ENCODE results near the gene WAPL.
A peak's percentile ranks its signal among the peaks of the same experiment; 100 is the strongest.
"Not testable (repeated sequence)": the region's sequence is repeated elsewhere in the genome, so short reads cannot be mapped to it uniquely, and the experiment has no call there.

Gene WAPL

DNA sequence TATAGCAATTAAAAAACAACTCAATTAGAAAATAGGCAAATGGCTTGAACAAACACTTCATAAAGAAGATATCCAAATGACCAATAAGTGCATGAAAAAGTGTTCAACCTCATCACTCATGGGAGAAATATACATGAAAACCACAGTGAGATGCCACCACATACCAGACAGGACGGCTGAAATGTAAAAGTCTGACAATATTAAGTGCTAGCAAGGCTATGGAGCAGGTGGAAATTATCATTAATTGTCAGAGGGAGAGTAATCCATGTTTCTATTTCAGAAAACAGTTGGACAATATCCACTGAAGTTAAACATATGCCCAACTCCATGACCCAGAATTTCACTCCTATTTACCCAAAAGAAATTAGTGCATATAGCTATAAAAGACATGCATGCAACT lies 112.4 kb downstream of the WAPL start:
- DNase-seq = no peak

DNA sequence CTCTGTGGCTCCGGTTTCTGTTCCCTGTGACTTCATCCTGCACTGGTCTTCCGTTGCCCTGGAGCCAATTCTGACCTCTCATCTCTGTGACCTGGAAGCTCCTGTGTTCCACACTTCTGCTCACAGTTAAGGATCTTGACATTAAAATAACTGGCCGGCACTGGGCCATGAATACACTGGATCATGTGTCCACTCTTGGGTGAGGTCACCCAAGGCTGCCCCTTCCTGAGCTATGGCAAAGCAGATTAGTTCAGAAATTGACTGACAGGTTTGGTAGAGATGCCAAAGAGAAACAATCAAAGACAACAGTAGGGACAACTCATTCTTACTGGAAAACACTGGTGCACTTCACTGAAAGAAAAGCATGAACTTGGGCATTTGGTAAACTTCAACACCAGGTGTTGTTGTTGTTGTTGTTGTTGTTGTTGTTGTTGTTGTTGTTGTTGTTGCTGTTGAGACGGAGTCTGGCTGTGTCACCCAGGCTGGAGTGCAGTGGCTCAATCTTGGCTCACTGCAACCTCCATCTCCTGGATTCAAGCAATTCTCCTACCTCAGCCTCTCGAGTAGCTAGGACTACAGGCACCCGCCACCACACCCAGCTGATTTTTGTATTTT lies 118.3 kb downstream of the WAPL start:
- no peak for DNase-seq

DNA sequence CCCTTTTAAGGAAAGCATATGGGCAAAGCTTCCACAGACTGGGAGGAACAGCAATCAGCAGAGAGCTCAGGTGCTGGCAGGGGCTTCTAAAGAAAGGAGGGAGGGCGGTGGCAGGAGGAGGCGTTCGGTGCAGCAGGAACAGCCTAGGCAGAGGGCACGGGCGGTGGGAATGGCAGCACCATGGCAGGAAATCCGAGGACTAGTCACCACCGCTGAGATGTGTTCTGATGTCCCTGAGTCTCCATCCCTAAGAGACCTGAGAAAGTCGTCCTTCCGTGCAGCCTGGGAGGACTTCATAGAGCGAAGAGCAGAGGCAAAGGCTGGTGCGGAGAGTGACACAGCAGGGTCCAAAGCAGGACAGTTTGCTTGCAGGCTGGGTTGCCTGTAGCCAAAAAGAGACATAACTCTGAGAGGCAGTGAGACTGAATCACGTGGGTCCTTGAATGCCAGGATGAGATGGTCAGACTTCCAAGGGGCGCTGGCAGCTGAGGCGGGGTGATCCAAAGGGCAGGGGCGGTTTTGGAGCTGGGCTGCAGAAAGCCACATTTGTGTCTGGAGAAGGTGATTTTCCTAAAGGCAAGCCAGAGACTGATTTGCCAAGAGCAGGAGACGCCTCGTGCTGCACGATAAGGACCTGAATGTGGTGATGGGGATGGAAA lies 119.2 kb downstream of the WAPL start:
- DNase-seq = peak; percentile 16

DNA sequence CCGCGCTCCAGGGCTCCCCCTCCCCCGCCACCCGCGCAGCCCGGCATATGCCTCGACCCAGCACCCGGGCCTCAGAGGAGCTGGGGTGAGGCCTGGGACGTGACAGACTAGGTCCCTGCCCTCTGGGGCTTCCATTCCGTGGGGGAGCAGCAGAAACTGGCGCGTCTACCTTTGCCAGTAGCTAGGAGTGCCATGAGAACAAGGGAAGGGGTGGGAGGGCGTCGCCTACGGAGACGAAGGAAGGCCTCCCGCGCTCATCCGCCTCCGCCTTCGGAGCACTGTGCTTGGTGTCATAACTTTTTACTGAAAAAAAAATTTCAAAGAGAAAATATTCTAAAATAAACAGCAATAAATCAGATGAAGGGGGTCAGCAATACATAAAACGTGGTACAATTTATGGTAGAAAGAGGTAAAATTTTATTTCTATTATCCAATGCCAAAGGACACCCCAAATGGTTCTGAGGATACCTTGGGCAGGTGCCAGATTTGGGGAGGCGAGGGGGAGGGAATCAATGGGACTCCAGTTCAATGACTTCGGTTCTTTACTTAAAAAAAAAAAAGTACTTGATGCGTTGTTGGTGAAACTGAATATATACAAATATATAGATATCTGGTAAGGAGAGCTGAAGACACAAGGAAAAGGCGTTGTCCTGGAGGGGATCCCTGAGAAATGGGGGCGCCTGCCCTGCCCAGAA lies 119.9 kb downstream of the WAPL start:
- DNase-seq = peak; percentile 34

DNA sequence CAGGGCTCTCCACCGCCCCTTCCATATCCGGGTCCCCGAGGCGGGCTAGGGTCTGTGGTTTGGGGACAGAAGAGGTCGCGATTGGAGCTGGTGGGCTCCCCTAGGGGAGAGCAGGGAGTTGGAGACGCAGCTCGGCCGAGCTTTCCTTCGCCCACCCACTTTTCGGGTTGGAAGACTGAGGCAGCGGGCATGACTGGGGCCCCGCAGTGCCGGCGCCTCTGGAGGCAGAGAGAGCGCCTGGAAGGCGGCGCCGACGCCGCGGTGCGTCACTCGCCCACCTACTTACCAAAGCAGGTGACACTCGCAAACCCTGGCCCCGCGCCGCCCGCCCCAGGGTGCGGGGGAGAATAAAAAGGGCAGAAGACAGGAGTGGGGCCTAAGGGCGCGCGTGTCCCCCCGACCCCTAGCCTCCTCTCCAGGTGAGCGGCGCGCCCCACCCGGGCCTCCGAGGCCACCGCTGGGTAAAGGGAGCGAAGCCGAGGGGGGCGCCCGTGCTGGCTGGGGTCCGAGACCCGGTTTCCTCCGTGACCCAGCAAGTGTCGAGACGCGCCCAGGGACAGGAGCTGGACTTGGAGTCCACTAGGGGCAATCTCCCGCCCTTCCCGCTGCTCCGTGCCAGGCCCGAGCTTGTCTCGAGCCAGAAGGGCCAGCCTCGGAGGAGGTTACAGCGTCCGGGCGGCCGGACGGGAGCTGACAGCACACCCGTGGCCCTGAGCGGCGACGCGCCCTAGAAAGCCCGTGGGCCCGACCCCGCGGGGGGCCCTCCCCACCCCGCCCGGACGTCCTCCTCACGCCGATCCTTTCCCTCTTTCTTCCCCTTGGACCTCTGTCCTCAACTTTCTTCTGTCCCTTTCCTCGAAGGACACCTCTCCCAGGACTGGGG lies 120.6 kb downstream of the WAPL start:
- DNase-seq = peak; percentile 41

DNA sequence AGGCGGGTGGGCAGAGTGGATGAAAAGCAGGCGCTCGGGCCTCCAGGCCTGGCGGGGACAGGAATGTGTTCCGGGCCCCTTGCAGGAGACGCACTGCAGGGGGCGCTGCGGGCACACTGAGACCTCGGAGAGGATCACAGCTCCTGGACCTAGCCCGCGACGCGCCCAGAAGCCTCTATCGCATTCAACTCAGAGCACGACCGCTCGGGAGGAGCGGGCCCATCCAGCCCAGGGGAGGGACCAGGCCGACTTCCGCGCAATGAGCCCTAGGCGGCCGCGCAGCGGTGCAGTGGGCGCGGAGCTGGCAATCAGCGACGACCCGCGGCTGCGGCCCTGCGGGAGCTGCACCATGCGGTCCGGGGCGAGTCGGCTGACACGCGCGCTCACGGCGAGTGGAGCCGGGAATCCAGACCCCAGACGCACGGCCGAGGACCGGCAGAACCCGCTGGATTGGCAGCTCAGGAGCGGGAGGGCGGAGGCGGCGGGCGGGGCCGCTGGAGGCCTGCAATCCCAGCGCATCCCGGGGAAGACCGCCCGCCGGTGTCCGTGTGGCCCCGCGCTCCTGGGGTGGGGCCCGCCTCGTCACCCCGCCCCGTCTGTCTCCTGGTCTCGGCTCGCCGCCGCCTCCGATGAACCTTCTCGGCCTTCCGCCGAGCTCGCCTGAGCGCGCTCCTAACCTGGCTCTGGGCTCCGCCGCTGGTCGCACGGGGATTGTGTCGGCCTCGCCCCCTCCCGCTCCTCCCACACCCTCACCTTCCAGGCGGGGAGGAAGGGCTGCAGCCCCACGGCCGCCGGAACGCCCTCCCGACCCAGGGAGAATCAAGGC lies 121.5 kb downstream of the WAPL start:
- peak; percentile 83 for DNase-seq

DNA sequence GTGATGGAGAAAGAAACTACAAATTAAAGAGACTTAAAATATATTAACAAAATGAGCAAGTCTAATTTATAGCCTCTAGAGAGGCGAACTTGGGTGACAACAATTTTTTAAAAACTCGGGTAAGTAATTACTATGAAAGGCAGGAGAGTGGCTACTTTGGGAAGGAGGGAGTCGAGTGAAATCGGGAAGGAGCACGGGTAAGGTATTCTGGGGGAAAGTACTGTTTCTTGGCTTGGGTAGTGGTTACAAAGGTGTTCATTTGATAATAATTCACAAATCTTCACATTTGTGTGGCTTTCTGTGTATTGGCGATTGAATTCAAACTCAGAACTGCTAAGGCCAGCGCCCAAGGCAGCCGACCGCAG lies 122.1 kb downstream of the WAPL start:
- DNase-seq = peak; percentile 48

DNA sequence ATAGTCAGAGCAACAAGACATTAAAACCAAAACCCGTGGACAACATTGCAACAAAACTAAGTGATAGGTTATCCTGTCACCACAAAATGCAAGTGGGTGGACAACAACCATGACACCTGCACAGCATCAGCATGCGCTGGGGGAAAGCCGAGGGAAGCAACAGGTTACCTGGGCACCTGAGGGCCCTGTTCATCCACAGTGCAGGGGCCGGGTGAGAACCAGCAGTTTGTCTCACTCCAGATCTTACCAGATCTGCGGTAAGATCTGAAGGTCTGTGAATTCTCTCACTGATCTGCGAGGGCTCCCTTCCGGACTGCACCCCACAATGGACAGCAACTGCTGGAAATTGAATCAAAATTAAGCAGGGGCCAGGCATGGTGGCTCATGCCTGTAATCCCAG lies 124.5 kb downstream of the WAPL start:
- no peak for DNase-seq

DNA sequence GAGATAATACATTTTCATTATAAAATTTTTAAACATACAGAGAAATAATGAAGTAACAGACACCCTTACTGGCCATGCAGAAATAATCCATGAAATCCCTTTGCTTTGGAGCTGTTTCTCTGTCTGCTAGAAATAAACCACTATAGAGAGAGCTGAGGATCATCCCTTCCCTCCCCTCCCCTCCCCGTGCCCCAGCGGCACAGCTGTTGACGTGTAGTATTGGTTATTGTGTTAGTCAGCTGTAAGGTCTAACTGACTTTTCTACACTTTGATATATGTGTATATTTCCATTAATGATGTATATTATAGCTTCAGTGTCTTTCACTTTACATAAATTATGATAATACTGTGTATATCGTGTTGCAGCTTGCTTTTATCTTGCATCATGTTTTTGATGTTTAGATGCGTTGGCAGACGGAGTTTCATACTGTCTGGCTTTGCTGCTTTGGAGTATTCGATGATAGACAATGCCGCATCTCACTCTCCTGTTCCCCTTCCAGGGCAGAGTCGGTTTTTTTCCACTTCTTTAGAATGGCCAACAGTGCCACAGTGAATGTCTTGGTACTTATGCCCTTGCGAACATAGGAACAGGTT lies 127.6 kb downstream of the WAPL start:
- peak; percentile 6 for DNase-seq

DNA sequence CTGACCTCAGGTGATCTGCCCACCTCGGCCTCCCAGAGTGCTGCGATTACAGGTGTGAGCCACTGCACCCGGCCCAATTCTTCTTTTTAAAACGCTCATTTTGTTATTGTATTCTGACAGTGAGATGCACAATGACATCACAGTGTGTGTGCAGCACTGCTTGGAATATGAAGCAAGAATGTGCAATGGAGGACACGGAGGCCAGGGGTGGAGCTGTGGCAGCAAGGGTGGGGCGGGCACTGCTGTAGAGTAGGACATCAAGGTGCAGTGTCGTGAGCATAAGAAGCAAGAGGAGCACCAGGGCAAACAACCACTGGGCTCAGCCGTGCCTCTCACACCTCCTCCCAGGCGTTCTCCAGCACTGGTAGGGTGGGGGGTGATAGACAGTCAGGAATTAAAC lies 128.2 kb downstream of the WAPL start:
- no peak for DNase-seq

DNA sequence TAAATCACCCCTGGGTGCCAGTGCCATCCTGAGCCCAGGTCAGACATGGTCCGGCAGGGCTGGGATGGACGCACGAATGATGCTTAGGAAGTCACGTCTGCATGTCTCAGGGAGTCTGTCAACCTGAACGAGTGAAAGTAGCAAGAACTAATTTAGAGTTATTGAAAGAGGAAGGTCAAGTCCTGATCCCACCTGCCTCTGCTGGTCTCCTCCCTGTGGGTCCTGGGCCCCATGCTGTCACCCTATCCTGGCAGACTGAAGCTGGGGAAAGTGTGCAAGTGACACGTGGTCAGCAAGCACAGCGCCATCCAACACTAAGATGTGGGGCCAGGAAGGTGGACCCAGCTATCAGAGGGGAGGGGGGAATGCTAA lies 128.9 kb downstream of the WAPL start:
- DNase-seq = no peak

DNA sequence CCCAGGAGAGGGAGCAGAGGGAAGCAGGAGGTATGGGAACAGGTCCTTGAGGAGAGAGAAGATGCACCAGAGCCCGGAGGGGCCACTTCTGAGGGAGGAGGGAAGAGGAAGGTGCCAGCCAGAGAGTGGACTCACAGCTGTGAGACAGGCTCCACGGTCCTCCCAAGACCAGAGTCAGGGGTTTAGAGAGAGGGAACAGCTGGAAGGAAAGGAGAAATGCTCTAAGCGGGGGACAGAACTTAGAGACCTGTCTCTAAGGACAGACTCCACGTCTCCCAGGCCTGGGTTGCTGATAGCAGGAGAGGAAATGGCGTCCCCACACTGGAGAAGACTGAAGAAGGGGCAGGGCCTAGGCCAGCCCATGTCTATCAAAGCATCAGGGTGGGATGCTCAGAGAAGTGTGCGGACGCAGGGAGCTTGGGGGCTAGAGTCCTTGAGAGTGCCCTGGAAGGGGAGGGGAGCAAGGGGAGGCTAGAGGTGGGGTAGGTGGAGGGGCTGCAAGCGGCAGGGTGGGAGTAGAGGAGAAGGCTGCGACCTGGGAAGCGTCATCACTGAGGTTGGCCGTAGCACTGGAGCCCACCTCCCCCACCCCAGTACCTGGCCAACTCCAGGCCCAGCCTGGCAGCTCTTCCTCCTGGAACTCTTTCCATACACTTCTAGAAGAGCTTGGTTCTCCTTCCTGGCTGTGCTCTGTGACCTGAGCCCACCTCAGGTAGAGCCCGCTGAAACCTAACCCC lies 129.4 kb downstream of the WAPL start:
- DNase-seq = no peak

DNA sequence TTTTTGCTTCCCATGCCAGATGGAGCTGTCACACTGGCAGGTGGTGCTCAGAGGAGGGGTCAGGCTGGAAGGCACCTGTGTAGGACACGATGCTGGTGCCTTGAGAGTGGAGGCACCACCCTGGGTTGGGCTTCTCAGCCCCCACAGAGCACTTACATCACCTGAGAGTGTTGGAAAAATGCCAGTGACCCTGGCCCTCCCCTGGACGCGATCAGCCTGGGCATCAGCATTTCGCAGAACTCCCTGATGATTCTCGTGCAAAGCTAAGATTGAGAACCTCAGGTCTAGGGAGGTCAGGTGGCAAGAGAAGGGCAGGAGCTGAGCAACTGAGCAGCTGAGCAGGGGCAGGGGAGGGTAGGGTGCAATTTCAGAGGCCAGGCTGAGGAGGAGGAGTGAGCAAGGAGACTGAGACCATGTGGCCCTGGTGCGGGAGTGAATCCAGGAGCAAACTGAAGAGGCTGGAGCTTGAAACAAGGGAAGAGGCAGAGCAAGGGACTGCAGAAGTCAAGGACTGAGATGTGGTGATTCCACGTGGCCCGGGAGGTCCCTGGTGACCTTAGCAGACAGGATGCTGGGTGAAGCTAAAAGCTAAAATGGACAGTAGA lies 130.3 kb downstream of the WAPL start:
- DNase-seq = peak; percentile 79

DNA sequence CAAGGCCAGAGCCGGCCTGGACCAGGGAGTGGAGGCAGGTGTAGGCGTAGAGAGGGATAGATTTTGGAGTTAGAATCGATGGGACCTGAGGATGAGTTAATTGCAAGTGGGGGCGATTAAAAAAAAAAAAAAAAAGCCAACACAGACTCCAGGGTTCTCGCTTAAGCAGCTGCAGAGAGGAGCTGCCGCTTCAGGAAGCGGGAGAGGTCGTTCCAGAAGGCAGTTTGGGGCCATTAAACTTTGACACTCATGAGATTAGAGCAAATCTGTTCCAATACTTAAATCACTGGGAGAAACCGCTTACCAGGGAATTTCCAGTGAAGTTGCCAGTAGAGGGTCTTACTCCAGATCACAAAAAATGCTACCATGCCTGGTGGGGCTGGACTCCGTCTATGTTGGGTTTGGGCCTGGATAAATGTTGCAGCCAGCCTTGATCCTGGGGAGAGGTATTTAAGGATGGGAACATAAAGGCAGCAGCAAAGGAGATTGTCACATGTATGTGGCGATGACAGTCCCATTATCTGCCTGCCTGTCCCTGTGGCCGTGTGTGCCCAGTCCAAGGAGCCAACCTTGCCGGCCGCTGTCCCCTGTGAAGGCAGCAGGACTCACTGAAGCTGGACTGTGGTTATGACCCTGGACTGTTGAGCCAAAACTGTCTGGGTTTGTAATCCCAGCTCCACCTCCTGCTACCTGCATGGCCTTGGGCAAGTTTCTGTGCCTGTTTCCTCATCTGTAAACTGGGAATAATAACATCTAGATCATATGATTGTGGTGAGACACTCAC lies 131.1 kb downstream of the WAPL start:
- DNase-seq = no peak

DNA sequence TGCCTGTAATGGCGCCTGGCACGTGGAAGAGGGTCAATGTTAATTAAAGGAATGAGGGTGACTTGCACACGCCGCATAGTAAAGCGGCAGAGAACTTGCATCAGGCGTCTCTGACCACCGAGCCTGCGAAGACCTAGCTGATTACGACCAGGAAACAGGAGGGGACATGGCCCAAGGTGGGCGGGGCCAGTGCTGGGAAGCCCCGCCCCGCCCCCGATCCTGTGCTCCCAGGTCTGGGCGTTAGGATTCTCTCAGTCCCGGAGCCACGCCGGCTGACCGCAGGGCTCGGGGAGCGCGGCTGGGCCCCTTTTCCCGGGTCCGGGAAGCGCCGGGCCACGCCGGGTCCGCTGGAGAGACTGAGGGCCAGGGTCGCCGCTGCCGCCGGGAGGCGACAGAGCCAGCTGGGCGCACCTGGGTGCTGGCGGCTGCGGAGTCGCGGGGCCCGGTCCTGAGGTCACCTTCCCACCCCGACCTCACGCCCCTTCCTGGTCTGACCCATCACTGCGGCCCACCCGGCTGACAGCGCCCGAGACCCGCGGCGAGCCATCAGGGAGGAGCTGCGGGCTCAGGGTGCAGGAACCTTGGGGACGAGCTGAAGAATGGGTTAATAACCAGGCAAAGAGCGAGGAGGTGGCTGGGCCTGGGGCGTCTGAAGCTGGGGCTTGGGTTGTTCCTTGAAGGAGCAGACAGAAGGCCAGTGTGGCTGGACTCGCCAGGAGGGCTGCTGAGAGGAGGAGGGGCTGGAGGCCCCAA lies 132.0 kb downstream of the WAPL start:
- DNase-seq = no peak

DNA sequence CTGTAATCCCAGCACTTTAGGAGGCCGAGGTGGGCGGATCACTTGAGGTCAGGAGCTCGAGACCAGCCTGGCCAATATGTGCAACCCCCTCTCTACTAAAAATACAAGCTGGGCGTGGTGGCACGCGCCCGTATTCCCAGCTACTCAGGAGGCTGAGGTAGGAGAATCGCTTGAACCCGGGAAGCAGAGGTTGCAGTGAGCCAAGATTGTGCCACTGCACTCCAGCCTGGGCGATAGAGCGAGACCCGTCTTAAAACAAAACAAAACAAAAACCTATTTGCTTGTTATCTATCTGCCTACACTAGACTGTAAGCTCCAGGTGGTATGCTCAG lies 132.5 kb downstream of the WAPL start:
- not testable (repeated sequence) for DNase-seq

DNA sequence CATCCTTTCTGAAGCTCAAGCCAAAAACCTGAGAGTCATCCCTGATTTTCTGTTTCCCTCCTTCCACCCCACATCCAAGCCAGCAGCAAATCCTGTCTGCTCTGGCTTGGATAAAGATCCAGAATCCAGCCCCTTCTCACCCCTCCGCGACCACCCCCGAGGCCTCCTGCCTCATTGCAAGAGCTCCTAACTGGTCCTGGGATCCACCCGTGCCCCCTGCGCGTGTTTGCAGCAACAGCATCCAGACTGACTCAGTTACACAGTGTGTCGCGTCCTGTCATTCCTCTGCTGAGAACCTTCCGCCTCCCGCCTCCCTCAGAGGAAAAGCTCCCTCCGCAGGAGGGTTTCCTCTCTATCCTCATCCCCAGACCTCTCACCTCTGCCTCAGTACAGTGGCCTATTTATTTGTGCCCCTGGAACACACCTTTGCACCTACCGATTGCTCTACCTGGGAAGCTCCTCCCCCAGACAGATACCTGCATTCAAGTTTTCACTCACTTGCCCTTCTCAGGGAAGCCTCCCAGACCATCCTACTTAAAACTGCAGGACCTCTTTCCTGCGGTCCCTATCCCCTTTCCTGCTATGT lies 133.4 kb downstream of the WAPL start:
- no peak for DNase-seq

DNA sequence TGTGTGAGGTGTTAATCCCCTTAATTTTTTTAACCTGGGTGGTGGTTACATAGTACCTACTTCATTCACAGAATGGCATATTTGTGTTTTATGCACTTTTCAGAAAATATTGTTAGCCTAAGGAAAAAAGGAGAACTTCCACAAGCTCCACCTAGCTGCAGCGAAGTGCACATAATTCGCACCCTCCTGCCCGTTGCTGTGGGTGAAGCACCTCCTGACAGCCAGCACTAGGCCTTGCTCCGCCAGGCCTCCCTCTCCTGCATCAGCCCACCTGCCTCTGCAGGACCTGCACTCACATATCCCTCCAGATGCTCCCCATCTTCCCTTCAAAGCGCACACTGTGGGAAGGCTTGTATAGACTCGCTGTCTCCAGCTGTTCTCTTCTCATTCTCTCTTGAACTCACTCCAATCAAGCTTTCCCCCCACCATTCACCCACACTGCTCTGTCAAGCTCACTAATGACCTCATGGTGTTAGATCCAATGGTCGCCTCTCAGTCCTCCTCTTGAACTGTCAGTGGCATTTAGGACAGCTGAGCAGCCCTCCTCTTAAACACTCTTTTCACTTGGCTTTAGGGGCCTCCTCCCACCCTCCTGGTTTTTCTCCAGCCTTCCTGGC lies 134.3 kb downstream of the WAPL start:
- DNase-seq = peak; percentile 92

DNA sequence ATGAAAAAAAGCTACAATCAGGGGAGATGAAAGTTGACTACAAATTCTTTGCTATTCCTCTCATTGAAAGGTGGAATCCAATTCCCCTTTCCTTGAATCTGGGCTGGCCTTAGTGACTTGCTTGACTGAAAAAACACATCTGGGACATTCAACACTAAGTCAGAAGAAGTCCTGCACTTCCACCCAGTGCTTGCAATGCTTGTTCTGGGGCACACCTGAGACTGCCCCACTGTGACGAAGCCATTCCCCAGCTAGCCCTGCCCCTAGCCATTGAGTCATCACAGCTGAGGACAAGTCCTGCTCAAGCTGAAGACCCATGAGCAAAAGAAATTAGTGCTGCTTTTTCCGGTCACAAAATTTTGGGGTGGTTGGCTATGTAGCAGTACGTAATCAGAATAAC lies 135.8 kb downstream of the WAPL start:
- DNase-seq = no peak

Measured in NCI-H2171 treated with DMSO at 0.1 percent for 48 hours (cell line).